ENCODE measurements around the gene SORBS1.

- TF ChIP-seq CTCF (conservative IDR thresholded peaks at IDR 0.05; ENCODE audit: low read depth, low read length) (no peak), EZH2 (IDR thresholded peaks at IDR 0.05; ENCODE audit: low read length, unreplicated experiment) (no peak)
Observed at GRCh38 chr10:95330966-95331453, 230.2 kb downstream of the SORBS1 start.
